Measurements from ENCODE around the gene SIRPB2. TPM values are rescaled to one million over a fixed set of nuclear protein-coding genes. Genes with fewer than 3 reads are reported as not detected.

SIRPB2 gene
- total RNA-seq, 1 donor from 2014 or later = not detected

- ChIA-PET CTCF (interaction anchor here (1.0 to 2.2 kb wide), 2 partner anchors 10 to 80 kb away, joined by 3 to 8 read pairs; no protein-coding TSS in a partner anchor), POLR2A (no interaction called here)
- Mint-ChIP-seq H3K27ac (no peak overlapping the region), H3K4me3 (no peak overlapping the region), H3K27me3 (peaks cover 2% of the 10 kb centered on the region), H3K4me1 (peaks cover 4% of the 10 kb centered on the region), H3K9me3 (no peaks in the 10 kb centered on the region), H3K36me3 (ENCODE audit: low read depth) (no peaks in the 10 kb centered on the region)
- TF ChIP-seq CTCF (IDR thresholded peaks at IDR 0.05) = no peak
- intact Hi-C loops (cut with micrococcal nuclease) = no loop called here
- DNase-seq = no peak
- ATAC-seq (ENCODE audit: low read depth) = no peak
These were observed 64.9 kb downstream of the SIRPB2 start for GRCh38 chr20:1426231-1426849.

Other genes with a start within 250 kb of the SIRPB2 start
- gene SNPH, start 225.1 kb downstream of the SIRPB2 start, total RNA-seq = 0.86 and 1.0 TPM in 2 replicates
- 0.51 and 1.2 TPM in 2 replicates for gene SDCBP2, start 162.3 kb downstream of the SIRPB2 start, total RNA-seq
- gene FKBP1A, start 98.4 kb downstream of the SIRPB2 start, total RNA-seq = 128 and 134 TPM in 2 replicates
- gene NSFL1C, start 24.6 kb downstream of the SIRPB2 start, total RNA-seq = 81.7 and 89.4 TPM in 2 replicates
- 0.37 TPM in 1 of 2 replicates, not detected in the other for gene SIRPD, start 66.3 kb upstream of the SIRPB2 start, total RNA-seq
- gene SIRPB1, start 128.6 kb upstream of the SIRPB2 start, total RNA-seq = 1.1 and 1.4 TPM in 2 replicates
- gene SIRPG, start 166.4 kb upstream of the SIRPB2 start, total RNA-seq = not detected in 2 replicates

All from activated B cell treated with CpG ODN at 0.5 μM for 24 hours (primary cell).